Psoas muscle (tissue), 7 donors: ENCODE measurements around the gene RGPD3. TPM values are rescaled to one million over a fixed set of nuclear protein-coding genes. Genes with fewer than 3 reads are reported as not detected.

Experiments used
- polyA plus RNA-seq, 3 donors: library from polyadenylated mRNA; stranded (reverse); fragments of 200-250 nt; gene quantifications; one replicate each; pipeline ENCODE4 v1.2.3, GENCODE V29; 2013
- total RNA-seq, 4 donors: library from RNA; stranded (reverse); fragmentation: NEBNext Ultra II Directional in 2 of 4; extraction: Animal tissue kit (Norgen Biotek cat#: 25700) in 2 of 4; gene quantifications; one replicate each; pipeline versions ENCODE4 v1.2.1 to v1.2.4, GENCODE V29; 2021 to 2023
- donor health status: healthy with polysubstance abuse.
- donor health status: DM: no; HTN: no; CAD: no; lungs with moderate emphysema.
- donor health status: Bipolar disorder and iron deficiency.
- donor health status: healthy.
- donor health status: DM: no; HTN: no; CAD: no.
- donor health status: DM: no; HTN: no; CAD: no.
- donor health status: DM: yes; HTN: yes; CAD: no.

RGPD3 gene
- total and polyA plus RNA-seq, 7 donors = 0.03 to 0.35 (median 0.11) TPM; not detected in 1

Other genes starting within 250 kb of the RGPD3 start
- gene CD8B2, start 19.0 kb upstream of the RGPD3 start, total RNA-seq = not detected
- under 1 TPM in 1 of 3 donors, not detected in 2; 0.01 TPM for gene CD8B2, start 19.0 kb upstream of the RGPD3 start, polyA plus RNA-seq